PC-3 (cell line): ENCODE data around the gene TANGO6.

Experiments
- CTCF ChIP-seq: fragments of 300-600 bp; sonication (generic); conservative IDR thresholded peaks from 2 replicates; pipeline ENCODE4 v1.5.1; 2017; ENCODE audit warnings: antibody characterized with exemption, low read depth, mild to moderate bottlenecking, low read length
- EZH2 ChIP-seq: fragments of 300-600 bp; sonication (generic); IDR thresholded peaks from one replicate; pipeline ENCODE4 v1.6.1; 2017; ENCODE audit warnings: antibody characterized with exemption, mild to moderate bottlenecking, low read length; ENCODE audit not compliant: unreplicated experiment

GRCh38 chr16:68936736-68937631 lies 93.7 kb downstream of the TANGO6 start:
- no peak for TF ChIP-seq CTCF
- no peak for TF ChIP-seq EZH2
